Activated B cell treated with CpG ODN at 0.5 μM for 24 hours (primary cell): ENCODE data around the gene ANGEL2. TPM values are rescaled to one million over a fixed set of nuclear protein-coding genes. Genes with fewer than 3 reads are reported as not detected.

ENCODE experiments used
- ATAC-seq: fragments of 200-7000 bp; cut with Tn5 transposase; one replicate; pipeline ENCODE4 v1.10.0; 2021; ENCODE audit warnings: low read depth, mild to moderate bottlenecking, moderate library complexity
- CTCF ChIA-PET: fragments of 350-600 bp; sonication (Branson Sonifier 250); formaldehyde crosslinking; loops from one replicate; lab custom pipeline; 2021; ENCODE audit warnings: antibody characterized with exemption; lab: Charles Lee
- POLR2A ChIA-PET: fragments of 350-600 bp; sonication (Branson Sonifier 250); formaldehyde crosslinking; loops from one replicate; lab custom pipeline; 2021; ENCODE audit warnings: antibody characterized with exemption; lab: Charles Lee
- DNase-seq: peaks from one replicate; pipeline ENCODE4 v3.0.0; 2022
- H3K27ac Mint-ChIP-seq: one replicate; pipeline ENCODE4 v1.8.0; 2020; ENCODE audit warnings: mixed read lengths
- H3K27me3 Mint-ChIP-seq: one replicate; pipeline ENCODE4 v1.8.0; 2021; ENCODE audit warnings: mixed read lengths
- H3K36me3 Mint-ChIP-seq: one replicate; pipeline ENCODE4 v1.8.0; 2021; ENCODE audit warnings: low read depth, mixed read lengths
- H3K4me1 Mint-ChIP-seq: one replicate; pipeline ENCODE4 v1.8.0; 2021; ENCODE audit warnings: mixed read lengths
- H3K4me3 Mint-ChIP-seq: one replicate; pipeline ENCODE4 v1.8.0; 2020; ENCODE audit warnings: mild to moderate bottlenecking, mixed read lengths
- H3K9me3 Mint-ChIP-seq: one replicate; pipeline ENCODE4 v1.8.0; 2020; ENCODE audit warnings: mixed read lengths
- intact Hi-C: fragments of 100-400 bp; cut with micrococcal nuclease; formaldehyde crosslinking; loops from one replicate; pipeline ENCODE4 v1.15.1; 2024
- total RNA-seq: library from RNA; stranded (reverse); gene quantifications from 2 replicates; pipeline ENCODE4 v1.2.3, GENCODE V29; 2022
- TF ChIP-seq, protein P1 (sequence below): fragments of 200-600 bp; IDR thresholded peaks from one replicate; pipeline ENCODE4 v1.8.0; 2022; ENCODE audit warnings: antibody characterized with exemption, mild to moderate bottlenecking

Gene ANGEL2, protein sequence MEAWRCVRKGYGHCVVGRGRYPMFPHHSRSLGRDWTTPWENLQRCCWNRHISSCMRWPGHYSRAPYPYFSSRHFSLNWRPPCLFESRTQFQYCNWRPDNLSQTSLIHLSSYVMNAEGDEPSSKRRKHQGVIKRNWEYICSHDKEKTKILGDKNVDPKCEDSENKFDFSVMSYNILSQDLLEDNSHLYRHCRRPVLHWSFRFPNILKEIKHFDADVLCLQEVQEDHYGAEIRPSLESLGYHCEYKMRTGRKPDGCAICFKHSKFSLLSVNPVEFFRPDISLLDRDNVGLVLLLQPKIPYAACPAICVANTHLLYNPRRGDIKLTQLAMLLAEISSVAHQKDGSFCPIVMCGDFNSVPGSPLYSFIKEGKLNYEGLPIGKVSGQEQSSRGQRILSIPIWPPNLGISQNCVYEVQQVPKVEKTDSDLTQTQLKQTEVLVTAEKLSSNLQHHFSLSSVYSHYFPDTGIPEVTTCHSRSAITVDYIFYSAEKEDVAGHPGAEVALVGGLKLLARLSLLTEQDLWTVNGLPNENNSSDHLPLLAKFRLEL
- total RNA-seq: 54.1 and 63.3 TPM in 2 replicates

DNA sequence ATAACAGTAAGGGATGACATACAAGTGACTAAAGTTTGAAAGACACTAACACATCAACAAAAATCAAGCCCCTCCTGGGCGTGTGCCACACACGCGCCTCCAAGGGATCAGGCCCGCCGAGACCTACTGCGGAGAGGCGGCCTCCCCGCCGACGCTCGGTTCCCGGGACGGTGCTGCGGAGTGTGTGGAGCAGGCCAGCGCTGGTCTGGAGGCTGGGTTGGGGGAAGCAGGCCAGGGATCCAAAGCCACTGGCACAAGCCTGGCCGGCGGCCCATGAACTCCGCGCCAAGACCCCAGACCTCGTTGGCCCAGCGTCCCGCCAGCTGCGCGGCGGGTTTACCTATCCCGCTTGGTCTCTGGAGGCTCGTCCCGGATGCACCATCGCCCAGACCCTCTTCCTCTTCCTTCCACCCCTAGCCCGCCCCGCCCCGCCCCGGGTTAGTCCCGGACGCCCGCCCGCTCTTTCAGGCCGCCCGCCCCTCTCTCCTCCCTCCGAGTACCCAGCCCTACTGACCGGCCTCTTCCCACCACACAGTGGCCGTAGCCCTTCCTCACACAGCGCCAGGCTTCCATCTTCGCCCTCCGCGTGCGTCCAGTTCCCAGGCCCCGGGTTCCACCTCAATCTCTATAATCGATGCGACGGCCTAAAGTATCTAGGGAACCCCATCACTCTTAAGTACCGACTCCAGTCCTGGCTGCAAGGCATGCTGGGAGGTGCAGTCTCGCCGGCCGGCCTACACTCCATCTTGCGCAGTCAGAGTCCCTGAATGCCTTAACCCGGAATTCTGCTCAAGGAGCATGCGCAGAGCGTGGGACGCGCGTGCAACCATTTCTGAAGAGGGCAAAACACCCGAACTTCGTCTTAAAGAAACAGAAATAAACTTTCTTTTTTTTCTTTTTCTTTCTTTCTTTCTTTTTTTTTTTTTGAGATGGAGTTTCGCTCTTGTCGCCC is at the start of gene ANGEL2:
Gene ANGEL2 (minus strand): TSS at position 769 of the 952 bp plus-strand sequence. CDS start 196 bp downstream, at position 573.
- POLR2A ChIA-PET: interaction anchor here (0.7 to 1.7 kb wide), 8 partner anchors 9 to 407 kb away, joined by 3 to 7 read pairs (median 5); partner anchors contain the start of genes ATF3, FLVCR1, NSL1 and TATDN3
- peak within 1 kb of the TSS; percentile 99 for H3K27ac Mint-ChIP-seq
- TF ChIP-seq, protein P1, sequence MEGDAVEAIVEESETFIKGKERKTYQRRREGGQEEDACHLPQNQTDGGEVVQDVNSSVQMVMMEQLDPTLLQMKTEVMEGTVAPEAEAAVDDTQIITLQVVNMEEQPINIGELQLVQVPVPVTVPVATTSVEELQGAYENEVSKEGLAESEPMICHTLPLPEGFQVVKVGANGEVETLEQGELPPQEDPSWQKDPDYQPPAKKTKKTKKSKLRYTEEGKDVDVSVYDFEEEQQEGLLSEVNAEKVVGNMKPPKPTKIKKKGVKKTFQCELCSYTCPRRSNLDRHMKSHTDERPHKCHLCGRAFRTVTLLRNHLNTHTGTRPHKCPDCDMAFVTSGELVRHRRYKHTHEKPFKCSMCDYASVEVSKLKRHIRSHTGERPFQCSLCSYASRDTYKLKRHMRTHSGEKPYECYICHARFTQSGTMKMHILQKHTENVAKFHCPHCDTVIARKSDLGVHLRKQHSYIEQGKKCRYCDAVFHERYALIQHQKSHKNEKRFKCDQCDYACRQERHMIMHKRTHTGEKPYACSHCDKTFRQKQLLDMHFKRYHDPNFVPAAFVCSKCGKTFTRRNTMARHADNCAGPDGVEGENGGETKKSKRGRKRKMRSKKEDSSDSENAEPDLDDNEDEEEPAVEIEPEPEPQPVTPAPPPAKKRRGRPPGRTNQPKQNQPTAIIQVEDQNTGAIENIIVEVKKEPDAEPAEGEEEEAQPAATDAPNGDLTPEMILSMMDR: no peak
- intact Hi-C loops: loop anchor here (1.0 to 10.0 kb wide), 11 partner anchors 36 to 1761 kb away; partner anchors contain the start of genes ATF3, CENPF, DTL and FLVCR1
- ATAC-seq (peak; percentile 95), DNase-seq (peak; percentile 87)
- H3K9me3 Mint-ChIP-seq: no peaks in the 10 kb centered on the region
- H3K4me3 Mint-ChIP-seq: peak within 1 kb of the TSS; percentile 100
- peaks cover 20% of the 10 kb centered on the region for H3K4me1 Mint-ChIP-seq
- no peaks in the 10 kb centered on the region for H3K27me3 Mint-ChIP-seq
- CTCF ChIA-PET: interaction anchor here (1.8 kb wide), 1 partner anchor 980 kb away, joined by 5 read pairs; the partner anchor contains the start of genes DTL and INTS7
- H3K36me3 Mint-ChIP-seq: peaks cover 30% of the 10 kb centered on the region

DNA sequence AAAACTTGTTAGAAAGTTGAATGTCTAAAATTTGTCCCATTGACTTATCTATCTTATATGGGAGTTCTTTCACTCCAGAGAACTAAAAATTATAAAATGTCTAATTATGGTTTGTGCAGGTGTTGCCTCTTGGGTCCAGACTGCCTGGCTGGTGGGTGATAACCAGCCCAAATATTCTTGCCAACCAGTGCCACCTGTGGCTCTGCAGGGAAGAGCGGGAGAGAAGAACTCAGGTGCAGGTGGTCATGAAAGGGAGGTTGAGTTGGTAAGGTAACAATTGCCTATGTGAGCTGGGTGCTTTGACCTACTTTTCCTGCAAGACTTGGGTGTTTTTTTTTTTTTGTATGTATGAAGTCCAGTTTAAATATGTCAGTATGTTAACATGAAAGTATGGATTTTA is 45.6 kb upstream of the ANGEL2 start:
- TF ChIP-seq, protein P1: no peak
- ATAC-seq (no peak), DNase-seq (no peak)
- ChIA-PET CTCF (no interaction called here), POLR2A (no interaction called here)
- Mint-ChIP-seq H3K27ac (no peak overlapping the region), H3K4me3 (no peak overlapping the region), H3K27me3 (no peaks in the 10 kb centered on the region), H3K4me1 (peaks cover 13% of the 10 kb centered on the region), H3K9me3 (peaks cover 2% of the 10 kb centered on the region), H3K36me3 (no peaks in the 10 kb centered on the region)
- intact Hi-C loops: no loop called here

DNA sequence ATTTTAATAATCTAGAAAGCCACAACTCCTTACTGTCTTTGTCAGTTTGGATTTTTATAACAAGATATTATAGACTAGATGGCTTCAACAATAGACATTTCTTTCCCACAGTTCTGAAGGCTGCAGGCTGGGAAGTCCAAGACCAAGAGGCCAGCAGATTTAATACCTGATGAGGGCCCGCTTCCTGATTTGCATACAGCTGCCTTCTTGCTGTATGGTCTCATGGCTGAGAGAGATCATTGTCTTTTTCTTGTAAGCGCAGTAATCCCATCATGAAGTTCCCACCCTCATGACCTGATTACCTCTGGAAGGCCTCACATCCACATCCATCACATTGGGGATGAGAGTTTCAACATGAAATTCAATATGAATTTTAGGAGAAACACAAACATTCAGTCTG is 45.2 kb upstream of the ANGEL2 start:
- Mint-ChIP-seq H3K9me3 (peaks cover 2% of the 10 kb centered on the region), H3K36me3 (no peaks in the 10 kb centered on the region), H3K4me1 (peaks cover 9% of the 10 kb centered on the region), H3K27me3 (no peaks in the 10 kb centered on the region), H3K4me3 (no peak overlapping the region), H3K27ac (no peak overlapping the region)
- intact Hi-C loops: no loop called here
- TF ChIP-seq, protein P1: no peak
- ChIA-PET POLR2A (no interaction called here), CTCF (no interaction called here)
- DNase-seq (no peak), ATAC-seq (no peak)

DNA sequence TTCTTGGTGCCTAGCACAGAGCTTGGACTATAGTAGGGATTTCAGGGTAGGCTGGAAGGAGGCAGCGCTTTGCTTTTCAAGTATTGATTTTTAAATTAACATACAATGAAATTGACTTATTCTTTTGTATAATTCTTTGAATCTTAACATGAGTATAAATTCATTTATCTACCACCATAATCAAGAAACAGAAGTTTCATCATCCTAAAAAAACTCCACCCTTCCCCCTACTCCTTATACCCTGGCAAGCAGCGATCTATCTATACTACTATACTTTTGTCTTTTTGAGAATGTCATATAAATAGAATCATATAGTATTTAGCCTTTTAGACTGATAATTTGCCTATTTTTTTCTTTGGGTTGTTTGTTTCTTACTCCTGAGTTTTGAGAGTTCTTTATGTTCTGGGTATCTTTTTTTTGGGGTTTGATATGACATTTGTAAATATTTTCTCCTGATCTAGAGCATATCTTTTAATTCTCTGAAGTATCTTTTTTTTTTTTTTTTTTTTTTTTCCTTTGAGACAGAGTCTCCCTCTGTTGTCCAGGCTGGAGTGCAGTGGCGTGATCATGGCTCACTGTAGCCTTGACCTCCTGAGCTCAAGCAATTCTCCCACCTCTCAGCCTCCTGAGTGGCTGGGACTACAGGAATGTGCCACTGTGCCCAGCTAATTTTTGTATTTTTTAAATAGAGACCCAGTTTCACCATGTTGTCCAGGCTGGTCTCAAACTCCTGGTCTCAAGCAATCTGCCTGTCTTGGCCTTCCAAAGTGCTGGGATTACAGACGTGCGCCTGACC is 41.8 kb upstream of the ANGEL2 start:
- TF ChIP-seq, protein P1: no peak
- Mint-ChIP-seq H3K9me3 (peaks cover 2% of the 10 kb centered on the region), H3K27ac (no peak overlapping the region), H3K36me3 (peaks cover 6% of the 10 kb centered on the region), H3K4me3 (no peak overlapping the region), H3K27me3 (no peaks in the 10 kb centered on the region), H3K4me1 (peaks cover 11% of the 10 kb centered on the region)
- ATAC-seq (no peak), DNase-seq (no peak)
- POLR2A ChIA-PET: no interaction called here
- intact Hi-C loops: no loop called here
- CTCF ChIA-PET: no interaction called here
